Cardiac fibroblast (primary cell): Measurements from ENCODE around the gene STH.

Experiments used
- DNase-seq, 2 donors: peaks; one replicate each; pipeline versions ENCODE4 v3.0.0 to v3.0.0-alpha.2; 2010; ENCODE audit warnings: low read depth in 2 of 2
- H3K4me3 ChIP-seq, 2 donors: replicated peaks in 1 of 2; 1 replicate in 1 of 2; 2 replicates in 1 of 2; pipeline ENCODE4 v1.5.1; 2011; ENCODE audit warnings: low read depth in 2 of 2, low read length in 2 of 2, mild to moderate bottlenecking in 2 of 2, moderate library complexity in 1 of 2
- CTCF ChIP-seq: IDR thresholded peaks from one replicate; pipeline ENCODE4 v1.5.1; 2011; ENCODE audit warnings: low read depth, mild to moderate bottlenecking, low read length, inconsistent platforms

STH gene

DNA sequence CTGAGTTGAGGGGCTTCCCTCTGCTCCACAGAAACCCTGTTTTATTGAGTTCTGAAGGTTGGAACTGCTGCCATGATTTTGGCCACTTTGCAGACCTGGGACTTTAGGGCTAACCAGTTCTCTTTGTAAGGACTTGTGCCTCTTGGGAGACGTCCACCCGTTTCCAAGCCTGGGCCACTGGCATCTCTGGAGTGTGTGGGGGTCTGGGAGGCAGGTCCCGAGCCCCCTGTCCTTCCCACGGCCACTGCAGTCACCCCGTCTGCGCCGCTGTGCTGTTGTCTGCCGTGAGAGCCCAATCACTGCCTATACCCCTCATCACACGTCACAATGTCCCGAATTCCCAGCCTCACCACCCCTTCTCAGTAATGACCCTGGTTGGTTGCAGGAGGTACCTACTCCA lies 26.0 kb downstream of the STH start:
- DNase-seq = no peak
- H3K4me3 ChIP-seq = no peak overlapping the region
- TF ChIP-seq CTCF = no peak

GRCh38 chr17:46025510-46026165 lies 26.6 kb downstream of the STH start:
- no peak overlapping the region for H3K4me3 ChIP-seq
- no peak for DNase-seq
- TF ChIP-seq CTCF = no peak

- no peak for DNase-seq
- TF ChIP-seq CTCF = no peak
- no peak overlapping the region for H3K4me3 ChIP-seq
These were observed 27.4 kb downstream of the STH start for GRCh38 chr17:46026166-46027047.

DNA sequence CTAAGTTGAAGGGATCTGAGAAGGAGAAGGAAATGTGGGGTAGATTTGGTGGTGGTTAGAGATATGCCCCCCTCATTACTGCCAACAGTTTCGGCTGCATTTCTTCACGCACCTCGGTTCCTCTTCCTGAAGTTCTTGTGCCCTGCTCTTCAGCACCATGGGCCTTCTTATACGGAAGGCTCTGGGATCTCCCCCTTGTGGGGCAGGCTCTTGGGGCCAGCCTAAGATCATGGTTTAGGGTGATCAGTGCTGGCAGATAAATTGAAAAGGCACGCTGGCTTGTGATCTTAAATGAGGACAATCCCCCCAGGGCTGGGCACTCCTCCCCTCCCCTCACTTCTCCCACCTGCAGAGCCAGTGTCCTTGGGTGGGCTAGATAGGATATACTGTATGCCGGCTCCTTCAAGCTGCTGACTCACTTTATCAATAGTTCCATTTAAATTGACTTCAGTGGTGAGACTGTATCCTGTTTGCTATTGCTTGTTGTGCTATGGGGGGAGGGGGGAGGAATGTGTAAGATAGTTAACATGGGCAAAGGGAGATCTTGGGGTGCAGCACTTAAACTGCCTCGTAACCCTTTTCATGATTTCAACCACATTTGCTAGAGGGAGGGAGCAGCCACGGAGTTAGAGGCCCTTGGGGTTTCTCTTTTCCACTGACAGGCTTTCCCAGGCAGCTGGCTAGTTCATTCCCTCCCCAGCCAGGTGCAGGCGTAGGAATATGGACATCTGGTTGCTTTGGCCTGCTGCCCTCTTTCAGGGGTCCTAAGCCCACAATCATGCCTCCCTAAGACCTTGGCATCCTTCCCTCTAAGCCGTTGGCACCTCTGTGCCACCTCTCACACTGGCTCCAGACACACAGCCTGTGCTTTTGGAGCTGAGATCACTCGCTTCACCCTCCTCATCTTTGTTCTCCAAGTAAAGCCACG lies 28.3 kb downstream of the STH start:
- TF ChIP-seq CTCF = no peak
- no peak overlapping the region for H3K4me3 ChIP-seq
- no peak for DNase-seq

- no peak for TF ChIP-seq CTCF
- DNase-seq = no peak
These were observed 28.9 kb downstream of the STH start for GRCh38 chr17:46027976-46028325.

GRCh38 chr17:46028374-46028773 lies 29.3 kb downstream of the STH start:
- H3K4me3 ChIP-seq = no peak overlapping the region

More at GRCh38 chr17:46027976-46028325, 28.9 kb downstream of the STH start:
- H3K4me3 ChIP-seq = no peak overlapping the region

More at GRCh38 chr17:46028374-46028773, 29.3 kb downstream of the STH start:
- no peak for DNase-seq
- no peak for TF ChIP-seq CTCF
